ENCODE data around the gene FAM156A.
"Not testable (repeated sequence)": the region's sequence is repeated elsewhere in the genome, so short reads cannot be mapped to it uniquely, and the experiment has no call there.

The FAM156A gene

DNA sequence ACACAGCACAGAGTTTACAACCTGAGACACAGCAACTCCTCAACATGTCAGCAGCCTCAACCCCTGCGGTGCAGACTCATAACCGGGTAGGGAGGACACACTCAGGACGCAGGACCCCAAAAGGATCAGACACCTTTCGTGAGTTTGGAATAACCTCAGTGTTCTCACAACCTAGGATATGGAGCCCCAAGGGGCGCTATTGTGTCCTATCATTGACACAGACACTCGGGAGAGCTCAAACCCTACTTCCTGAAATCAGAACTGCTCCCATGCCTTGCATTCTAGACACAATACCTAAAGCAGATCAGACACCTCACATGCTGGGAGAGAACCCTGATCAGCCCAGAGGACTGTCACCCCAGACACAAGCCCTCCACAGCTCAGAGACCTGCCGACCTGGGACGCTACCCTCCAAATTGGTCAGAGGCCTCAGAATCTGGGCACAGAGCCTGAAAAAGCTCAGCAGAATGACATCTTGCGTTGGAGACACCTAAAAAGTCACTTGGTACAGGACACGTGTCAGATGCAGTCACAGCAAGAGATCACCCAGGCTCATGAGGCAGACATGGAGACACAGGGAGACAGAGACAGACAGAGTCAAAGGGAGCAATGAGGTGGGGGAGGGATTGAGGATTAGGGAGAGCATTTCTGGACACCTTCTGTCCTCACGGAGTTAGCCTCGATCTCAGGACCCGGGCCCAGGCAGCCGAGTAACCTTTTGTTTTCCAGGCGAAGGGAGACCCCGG lies 8.8 kb upstream of the FAM156A start:
- DNase-seq (ENCODE audit: low spot score), result not testable (repeated sequence)

DNA sequence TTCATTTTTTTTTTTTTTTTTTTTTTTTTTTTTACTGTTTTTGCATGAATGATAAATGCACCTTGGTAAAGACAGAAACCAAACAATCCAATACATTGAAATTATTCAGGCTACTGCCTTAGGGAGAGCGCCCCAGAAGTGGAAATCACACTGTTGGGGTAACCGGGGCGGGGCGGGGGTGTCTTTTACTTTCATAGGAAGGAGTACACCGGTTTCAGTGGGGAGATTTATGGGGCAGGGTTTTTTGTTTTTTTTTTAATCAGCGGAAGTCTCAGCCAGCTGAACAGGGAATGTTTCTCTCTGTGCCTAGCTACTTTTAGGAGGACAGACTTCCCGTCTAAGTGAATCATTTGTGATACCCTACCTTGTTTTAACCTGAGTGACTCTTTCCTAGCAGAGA lies 643 bp upstream of the FAM156A start:
- DNase-seq (ENCODE audit: low spot score), result not testable (repeated sequence)

DNA sequence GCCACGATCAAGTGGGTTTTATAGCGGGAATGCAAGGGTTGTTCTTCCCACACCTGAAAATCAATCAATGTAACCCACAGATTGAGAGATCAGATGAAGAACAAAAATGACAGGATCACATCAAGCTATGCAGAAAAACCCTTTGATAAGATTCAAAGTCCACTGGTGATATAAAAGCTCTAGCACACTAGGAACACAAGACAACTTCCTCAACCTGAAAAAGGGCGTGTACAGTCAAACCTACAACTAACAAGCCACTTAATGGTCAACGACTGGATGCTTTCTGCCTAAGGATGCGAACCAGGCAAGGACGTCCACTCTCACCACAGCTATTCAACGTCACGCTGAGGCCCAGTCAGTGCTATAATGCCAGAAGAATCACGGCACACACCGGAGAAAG lies 8.4 kb downstream of the FAM156A start:
- DNase-seq (ENCODE audit: low spot score), result not testable (repeated sequence)

DNA sequence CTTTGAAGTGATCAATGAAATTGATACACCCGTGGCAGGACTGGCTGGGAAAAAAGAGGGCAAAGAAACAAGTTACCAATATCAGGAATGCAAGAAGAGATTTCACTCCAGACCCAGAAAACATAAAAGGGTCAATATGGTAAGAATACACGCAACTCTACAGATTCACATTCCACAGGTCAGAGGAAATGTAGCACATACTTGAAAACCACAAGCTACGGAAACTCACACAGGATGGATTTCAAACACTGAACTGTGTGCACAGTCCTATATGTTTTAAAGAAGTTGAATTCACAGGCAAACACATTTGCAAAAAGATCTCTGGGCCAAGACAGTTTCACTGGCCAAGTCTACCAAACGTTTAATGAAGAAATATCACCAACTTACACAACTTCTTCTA lies 9.0 kb downstream of the FAM156A start:
- not testable (repeated sequence) for DNase-seq (ENCODE audit: low spot score)

DNA sequence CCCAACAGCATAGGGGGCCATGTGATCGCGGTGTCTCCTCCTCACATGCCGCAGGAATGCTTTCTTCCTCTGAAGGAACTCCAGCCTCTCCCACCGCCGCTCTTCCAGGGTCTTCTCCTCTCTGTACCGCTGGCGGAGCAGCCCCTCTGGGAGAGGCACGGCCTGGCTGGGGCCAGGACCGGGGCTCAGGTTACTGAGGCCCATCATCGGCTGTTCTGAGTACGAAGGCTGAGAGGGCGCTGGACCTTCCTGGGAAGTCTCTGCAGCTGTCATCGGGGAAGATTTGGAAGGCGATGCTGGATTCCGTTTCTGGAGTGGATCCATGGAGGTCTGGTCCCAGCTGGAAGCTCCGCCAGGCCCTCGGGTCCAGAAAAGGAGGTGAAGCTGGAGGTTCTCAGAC lies 10.1 kb downstream of the FAM156A start:
- DNase-seq (ENCODE audit: low spot score), result not testable (repeated sequence)

DNA sequence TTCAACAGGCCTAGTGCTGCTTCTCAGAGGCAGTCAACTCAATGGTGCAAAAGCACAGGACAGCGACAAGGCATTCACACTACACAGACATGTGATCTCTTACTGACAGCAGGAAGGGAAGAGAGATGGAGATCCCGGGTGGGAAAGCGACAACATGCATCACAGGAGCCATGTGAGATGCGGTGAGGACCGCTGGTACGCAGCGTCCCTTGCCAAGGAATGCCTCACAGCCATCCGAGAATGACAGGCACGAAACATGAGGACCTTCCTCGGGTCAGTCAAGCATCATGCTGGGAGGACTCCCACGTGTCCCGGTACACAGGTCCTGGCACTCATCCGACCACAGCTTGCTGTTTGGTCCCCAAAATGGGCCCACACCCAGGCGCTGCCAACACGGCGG lies 10.8 kb downstream of the FAM156A start:
- not testable (repeated sequence) for DNase-seq (ENCODE audit: low spot score)

DNA sequence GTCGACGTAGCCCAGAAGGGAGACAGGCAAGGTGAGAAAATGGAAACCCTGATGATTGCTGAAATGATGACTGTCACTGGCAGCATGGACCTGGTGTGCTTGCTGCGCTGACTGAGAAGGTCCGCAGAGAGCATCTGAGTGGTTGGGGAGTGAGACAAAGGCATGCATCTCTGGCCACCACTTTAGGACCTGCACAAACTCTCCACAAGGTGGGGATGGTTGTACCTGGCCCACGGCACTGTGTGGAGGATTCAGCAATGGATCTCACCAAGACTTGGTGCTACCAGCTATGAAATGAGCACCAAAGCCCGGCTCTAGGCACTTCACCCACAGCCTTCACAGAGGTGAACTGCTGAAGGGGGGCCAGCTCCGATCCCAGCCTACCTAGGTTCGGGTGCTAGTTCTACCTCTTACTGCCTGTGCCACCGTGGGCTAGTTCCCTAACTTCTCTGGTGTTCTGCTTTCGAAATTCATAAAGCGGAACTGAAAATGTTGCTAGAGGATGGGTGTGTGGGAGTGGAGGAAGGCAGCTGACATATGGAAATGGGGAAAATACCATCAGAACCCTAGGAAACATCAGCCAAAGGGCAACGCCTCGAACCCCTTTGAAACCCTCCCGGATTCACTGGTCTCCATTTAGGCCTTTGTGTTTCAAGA lies 12.4 kb downstream of the FAM156A start:
- not testable (repeated sequence) for DNase-seq (ENCODE audit: low spot score)

DNA sequence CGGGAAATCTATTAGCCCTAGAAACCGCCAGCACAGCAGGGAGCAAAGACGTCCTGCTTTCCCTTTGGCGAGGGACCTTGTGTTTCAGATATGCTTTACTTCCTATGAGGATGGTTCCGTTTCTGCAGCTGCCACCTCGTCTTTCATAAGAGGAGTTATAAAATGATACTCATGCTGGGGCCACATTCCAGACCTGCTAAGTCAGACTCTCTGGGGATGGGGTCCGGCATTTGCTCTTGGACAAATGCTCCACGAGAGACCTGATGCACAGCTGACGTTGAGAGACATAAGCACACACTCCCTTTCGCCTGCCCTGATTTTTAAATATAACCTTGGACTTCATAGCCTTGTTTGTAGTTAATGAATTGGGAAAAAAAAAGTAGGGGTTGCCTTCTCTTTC lies 16.6 kb downstream of the FAM156A start:
- not testable (repeated sequence) for DNase-seq (ENCODE audit: low spot score)

DNA sequence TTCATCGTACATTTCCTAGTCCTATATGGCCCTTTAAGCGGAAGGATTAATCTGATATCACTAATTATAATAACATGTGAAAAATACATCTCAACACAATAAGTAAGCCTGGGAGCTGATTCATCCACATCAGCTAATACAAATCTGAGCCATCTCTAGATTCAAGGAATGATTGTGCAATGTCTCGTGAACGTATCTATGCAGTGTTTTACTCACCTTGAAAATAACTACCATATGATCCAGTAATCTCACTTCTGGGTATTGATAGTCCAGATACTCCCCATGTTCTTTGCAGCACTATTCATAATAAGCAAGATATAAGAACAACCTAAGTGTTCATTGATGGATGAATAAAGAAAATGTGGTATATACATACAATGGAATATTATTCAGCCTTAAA lies 17.6 kb downstream of the FAM156A start:
- DNase-seq (ENCODE audit: low spot score), result not testable (repeated sequence)

DNA sequence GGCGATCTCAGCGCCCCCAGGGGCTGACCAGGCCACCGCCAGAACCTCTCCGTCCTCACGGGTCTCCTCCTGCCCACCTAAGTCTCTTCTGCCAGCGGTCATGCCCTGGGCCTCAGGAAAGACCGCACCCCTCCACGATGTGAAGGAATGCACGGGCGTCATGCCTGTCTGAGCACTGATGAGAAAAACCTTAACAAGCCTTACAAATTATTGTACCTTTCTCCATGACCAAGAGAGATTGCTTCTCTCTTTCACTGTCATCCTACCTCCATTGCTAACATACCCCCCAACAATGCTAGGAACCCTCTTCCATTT lies 22.9 kb downstream of the FAM156A start:
- DNase-seq (ENCODE audit: low spot score), result not testable (repeated sequence)

DNA sequence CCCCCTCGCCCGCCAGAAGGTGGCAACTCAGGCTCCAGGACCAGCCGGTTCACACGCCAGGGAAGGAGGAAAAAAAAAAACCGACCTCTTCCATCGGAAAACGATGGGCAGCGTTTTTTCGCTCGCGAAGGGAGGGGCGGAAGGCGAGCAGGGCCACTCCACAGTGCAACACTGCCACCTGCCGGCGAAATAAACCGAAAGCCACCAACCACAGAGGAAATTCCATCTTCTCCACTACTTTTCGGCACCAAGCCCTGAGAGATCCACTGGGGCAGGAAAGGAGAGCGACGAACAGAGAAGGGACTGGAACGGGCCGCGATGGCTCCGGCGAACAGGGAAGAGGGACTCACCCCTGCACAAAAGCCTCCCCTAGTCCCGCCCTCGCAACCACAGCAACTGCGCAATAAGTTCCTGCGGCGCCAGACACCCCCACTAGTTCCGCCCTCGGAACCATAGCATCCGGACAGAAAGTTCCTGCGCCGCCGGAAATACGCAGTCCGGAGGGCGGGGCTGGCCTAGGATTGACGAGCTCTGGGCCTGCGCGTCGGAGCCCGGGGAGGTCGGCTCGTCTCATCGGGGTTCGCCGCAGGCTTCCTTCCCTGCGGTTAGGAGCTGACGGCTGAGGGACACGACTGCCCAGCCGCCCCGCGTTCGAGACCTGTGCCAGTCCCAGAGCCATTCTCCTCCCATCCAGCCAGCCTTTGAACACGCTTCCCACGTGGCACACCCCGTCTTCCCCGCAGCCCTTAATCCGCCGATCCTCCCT lies 23.4 kb downstream of the FAM156A start:
- DNase-seq (ENCODE audit: low spot score), result peak; percentile 51

DNA sequence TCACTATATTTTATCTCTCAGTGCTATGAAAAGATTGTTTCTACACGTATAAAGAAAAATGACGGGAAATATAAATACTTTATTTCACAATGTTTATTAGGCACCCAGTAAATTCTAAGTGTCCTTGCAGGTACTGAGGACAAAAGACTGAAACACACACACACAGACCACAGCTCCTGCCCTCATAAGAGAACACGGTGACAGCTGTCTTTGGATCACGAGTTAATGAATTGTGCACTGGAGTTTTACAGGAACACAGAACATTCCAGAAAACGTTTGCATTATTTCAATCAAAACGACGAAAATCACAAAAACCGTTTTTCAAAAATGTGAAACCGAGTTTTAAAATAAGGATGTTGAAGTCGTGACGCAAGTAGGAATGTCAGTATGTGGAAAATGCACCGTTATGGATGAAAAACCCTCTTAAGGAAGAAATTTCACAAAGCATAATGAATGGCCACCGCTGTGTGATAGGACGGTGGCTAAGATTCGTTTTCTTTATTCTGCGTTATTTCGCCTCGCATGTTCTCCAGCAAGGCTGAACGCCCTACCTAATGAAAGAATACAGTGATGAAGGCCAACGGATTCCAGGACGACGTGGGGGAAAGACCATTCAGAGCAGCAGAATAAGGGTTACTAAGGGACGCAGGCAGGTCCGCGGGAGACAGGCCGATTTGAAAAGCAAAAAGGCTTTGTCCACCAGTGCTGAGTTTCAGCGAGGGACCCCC lies 24.2 kb downstream of the FAM156A start:
- DNase-seq (ENCODE audit: low spot score), result no peak

DNA sequence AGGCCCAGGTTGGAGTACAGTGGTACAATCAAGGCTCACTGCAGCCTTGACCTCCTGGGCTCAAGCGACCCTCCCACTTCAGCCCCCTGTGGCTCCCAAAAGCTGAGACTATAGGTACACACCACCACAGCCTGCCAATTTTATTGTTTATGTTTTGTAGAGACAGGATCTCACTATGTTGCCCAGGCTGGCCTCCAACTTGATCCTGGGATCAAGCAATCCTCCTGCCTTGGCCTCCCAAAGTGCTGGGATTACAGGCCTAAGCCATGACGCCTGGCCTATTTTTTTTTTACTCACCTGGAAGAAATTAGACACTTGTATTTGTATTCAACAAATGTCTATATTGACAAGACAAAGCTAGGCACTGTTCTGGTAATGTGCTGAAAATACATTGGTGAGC lies 25.1 kb downstream of the FAM156A start:
- no peak for DNase-seq (ENCODE audit: low spot score)

DNA sequence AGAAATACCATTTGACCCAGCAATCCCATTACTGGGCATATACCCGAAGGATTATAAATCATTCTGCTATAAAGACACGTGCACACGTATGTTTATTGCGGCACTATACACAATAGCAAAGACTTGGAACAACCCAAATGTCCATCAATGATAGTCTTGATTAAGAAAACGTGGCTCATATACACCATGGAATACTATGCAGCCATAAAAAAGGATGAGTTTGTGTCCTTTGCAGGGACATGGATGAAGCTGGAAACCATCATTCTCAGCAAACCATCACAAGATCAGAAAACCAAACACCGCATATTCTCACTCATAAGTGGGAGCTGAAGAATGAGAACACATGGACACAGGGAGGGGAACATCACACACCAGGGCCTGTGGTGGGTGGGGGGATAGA lies 28.1 kb downstream of the FAM156A start:
- not testable (repeated sequence) for DNase-seq (ENCODE audit: low spot score)

DNA sequence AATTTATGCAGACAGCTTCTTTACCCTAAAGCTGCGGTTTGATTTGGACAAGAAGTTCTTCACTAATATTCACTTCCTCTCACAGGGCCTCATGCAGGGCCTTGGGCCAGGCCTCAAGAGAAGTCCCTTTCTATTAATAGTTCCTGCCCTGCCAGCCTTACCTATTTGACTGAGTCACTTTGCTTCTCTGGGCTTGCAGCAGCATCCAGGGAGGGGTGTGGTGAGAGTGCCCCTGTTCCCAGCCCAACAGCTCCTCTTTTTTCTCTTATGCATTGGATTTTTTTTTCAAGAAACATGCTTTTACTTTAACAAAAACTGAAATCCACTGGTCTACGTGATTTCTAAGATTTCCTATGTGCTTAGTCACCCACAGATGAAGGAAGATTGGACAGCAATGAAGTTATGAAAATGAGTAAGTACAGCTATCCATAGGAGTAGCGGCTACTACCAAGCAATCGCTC lies 34.5 kb downstream of the FAM156A start:
- no peak for DNase-seq (ENCODE audit: low spot score)

DNA sequence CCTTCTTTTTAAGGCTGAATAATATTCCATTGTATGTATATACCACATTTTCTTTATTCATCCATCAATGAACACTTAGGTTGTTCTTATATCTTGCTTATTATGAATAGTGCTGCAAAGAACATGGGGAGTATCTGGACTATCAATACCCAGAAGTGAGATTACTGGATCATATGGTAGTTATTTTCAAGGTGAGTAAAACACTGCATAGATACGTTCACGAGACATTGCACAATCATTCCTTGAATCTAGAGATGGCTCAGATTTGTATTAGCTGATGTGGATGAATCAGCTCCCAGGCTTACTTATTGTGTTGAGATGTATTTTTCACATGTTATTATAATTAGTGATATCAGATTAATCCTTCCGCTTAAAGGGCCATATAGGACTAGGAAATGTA lies 43.6 kb downstream of the FAM156A start:
- not testable (repeated sequence) for DNase-seq (ENCODE audit: low spot score)

DNA sequence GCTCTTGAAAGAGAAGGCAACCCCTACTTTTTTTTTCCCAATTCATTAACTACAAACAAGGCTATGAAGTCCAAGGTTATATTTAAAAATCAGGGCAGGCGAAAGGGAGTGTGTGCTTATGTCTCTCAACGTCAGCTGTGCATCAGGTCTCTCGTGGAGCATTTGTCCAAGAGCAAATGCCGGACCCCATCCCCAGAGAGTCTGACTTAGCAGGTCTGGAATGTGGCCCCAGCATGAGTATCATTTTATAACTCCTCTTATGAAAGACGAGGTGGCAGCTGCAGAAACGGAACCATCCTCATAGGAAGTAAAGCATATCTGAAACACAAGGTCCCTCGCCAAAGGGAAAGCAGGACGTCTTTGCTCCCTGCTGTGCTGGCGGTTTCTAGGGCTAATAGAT lies 44.6 kb downstream of the FAM156A start:
- not testable (repeated sequence) for DNase-seq (ENCODE audit: low spot score)

DNA sequence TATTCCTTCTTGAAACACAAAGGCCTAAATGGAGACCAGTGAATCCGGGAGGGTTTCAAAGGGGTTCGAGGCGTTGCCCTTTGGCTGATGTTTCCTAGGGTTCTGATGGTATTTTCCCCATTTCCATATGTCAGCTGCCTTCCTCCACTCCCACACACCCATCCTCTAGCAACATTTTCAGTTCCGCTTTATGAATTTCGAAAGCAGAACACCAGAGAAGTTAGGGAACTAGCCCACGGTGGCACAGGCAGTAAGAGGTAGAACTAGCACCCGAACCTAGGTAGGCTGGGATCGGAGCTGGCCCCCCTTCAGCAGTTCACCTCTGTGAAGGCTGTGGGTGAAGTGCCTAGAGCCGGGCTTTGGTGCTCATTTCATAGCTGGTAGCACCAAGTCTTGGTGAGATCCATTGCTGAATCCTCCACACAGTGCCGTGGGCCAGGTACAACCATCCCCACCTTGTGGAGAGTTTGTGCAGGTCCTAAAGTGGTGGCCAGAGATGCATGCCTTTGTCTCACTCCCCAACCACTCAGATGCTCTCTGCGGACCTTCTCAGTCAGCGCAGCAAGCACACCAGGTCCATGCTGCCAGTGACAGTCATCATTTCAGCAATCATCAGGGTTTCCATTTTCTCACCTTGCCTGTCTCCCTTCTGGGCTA lies 48.9 kb downstream of the FAM156A start:
- not testable (repeated sequence) for DNase-seq (ENCODE audit: low spot score)

DNA sequence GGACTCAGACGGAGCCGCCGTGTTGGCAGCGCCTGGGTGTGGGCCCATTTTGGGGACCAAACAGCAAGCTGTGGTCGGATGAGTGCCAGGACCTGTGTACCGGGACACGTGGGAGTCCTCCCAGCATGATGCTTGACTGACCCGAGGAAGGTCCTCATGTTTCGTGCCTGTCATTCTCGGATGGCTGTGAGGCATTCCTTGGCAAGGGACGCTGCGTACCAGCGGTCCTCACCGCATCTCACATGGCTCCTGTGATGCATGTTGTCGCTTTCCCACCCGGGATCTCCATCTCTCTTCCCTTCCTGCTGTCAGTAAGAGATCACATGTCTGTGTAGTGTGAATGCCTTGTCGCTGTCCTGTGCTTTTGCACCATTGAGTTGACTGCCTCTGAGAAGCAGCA lies 50.4 kb downstream of the FAM156A start:
- DNase-seq (ENCODE audit: low spot score), result not testable (repeated sequence)

DNA sequence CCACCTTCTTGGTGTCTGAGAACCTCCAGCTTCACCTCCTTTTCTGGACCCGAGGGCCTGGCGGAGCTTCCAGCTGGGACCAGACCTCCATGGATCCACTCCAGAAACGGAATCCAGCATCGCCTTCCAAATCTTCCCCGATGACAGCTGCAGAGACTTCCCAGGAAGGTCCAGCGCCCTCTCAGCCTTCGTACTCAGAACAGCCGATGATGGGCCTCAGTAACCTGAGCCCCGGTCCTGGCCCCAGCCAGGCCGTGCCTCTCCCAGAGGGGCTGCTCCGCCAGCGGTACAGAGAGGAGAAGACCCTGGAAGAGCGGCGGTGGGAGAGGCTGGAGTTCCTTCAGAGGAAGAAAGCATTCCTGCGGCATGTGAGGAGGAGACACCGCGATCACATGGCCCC lies 51.2 kb downstream of the FAM156A start:
- not testable (repeated sequence) for DNase-seq (ENCODE audit: low spot score)

DNA sequence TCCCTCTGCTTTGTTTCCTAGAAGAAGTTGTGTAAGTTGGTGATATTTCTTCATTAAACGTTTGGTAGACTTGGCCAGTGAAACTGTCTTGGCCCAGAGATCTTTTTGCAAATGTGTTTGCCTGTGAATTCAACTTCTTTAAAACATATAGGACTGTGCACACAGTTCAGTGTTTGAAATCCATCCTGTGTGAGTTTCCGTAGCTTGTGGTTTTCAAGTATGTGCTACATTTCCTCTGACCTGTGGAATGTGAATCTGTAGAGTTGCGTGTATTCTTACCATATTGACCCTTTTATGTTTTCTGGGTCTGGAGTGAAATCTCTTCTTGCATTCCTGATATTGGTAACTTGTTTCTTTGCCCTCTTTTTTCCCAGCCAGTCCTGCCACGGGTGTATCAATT lies 52.2 kb downstream of the FAM156A start:
- not testable (repeated sequence) for DNase-seq (ENCODE audit: low spot score)

DNA sequence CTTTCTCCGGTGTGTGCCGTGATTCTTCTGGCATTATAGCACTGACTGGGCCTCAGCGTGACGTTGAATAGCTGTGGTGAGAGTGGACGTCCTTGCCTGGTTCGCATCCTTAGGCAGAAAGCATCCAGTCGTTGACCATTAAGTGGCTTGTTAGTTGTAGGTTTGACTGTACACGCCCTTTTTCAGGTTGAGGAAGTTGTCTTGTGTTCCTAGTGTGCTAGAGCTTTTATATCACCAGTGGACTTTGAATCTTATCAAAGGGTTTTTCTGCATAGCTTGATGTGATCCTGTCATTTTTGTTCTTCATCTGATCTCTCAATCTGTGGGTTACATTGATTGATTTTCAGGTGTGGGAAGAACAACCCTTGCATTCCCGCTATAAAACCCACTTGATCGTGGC lies 52.8 kb downstream of the FAM156A start:
- not testable (repeated sequence) for DNase-seq (ENCODE audit: low spot score)

Measured in HuH-7 (cell line).